Umbilical cord (tissue), 2 donors: Measurements from ENCODE around the gene RNF4. TPM values are rescaled to one million over a fixed set of nuclear protein-coding genes. Genes with fewer than 3 reads are reported as not detected.
"Not testable (repeated sequence)": the region's sequence is repeated elsewhere in the genome, so short reads cannot be mapped to it uniquely, and the experiment has no call there.

Experiments used
- DNase-seq: peaks from one replicate; pipeline ENCODE4 v3.0.0-alpha.2; 2015; ENCODE audit warnings: low spot score
- total RNA-seq: library from RNA; depleted of rRNA; stranded (reverse); fragments of >200 nt; gene quantifications from one replicate; pipeline ENCODE4 v1.2.3, GENCODE V29; 2014; ENCODE audit warnings: low replicate concordance; ENCODE audit not compliant: insufficient read depth

The RNF4 gene
- total RNA-seq, 1 donor from 2014 or later = 40.7 TPM

GRCh38 chr4:2526559-2526958, 57.7 kb downstream of the RNF4 start:
- DNase-seq = no peak

DNA sequence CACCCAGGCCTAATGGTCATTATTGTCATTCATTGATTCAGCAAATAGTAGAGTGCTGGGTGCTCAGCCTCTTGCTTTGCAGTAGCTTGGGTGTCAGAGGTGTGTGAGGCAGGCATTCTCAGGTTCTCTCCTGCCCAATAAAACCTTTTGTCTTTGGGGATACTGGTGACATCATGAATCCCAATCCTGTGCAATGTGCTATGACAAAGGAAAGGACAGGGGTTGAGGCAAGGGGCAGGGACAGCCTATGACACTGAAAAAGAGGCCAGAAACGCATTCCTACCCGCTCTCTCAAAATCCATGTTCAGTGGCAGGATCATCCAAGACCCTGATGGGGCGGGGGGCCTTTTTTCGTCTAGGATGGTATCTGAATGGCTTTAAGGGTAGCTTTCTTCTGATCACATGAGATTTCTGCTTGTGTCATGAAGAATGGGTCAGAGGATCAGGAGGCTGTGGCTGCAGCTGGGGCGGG, 66.0 kb downstream of the RNF4 start:
- DNase-seq = no peak

- DNase-seq = peak; percentile 57
These were observed 66.7 kb downstream of the RNF4 start for GRCh38 chr4:2535376-2536192.

- DNase-seq = peak; percentile 100
These were observed 67.5 kb downstream of the RNF4 start, which contains the start of gene FAM193A for GRCh38 chr4:2536193-2537010. Gene FAM193A, plus strand, starts transcription at chr4:2536647. Its CDS starts 269 bp downstream, at chr4:2536916.

DNA sequence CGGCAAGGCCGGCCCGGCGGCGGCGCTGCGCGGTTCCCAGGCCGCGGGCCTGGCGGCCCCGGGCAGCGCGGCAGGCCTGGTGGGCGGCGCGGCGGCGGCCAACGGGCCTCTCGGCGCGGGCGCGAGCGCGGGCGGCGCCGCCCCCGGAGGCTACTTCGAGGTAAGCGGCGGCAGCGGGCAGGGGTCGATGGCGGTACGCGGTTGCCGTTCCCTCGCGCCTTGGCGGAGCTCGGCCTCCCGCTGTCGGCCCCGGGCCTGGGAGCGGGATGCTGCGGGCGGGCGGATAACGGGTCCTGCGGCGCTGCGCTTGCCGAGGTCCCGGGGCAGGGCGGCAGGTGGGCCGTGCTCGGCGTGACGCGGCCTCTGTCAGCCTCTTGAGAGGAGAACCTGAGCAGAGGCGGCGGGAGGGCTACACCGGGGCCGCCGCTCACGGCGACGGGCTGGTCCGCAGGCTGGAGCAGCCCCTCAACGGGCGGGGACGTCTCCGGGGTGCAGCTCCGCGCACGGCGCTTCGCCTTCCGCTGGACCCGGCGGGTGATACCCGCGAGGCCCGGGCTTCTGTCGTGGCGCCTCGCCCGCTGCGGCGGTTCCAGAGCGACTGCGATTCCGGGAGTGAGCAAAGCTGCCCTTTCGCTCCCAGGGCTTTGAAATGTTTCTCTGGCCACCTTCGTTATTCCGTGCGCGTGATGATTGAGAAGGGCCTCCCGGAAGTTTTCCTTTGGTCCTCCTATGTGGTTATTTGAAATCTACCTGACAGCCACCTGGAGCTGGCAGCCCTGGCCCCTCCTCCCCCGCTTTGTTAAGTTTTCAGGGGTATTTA, 68.3 kb downstream of the RNF4 start:
- DNase-seq = peak; percentile 34

GRCh38 chr4:2543580-2544191, 74.8 kb downstream of the RNF4 start:
- DNase-seq = not testable (repeated sequence)

- no peak for DNase-seq
These were observed 76.6 kb downstream of the RNF4 start for GRCh38 chr4:2545321-2546013.

GRCh38 chr4:2546286-2546823, 77.4 kb downstream of the RNF4 start:
- no peak for DNase-seq

- DNase-seq = not testable (repeated sequence)
These were observed 78.2 kb downstream of the RNF4 start for GRCh38 chr4:2546961-2547691.

- DNase-seq = no peak
These were observed 82.2 kb downstream of the RNF4 start for GRCh38 chr4:2551118-2551517.

- no peak for DNase-seq
These were observed 83.9 kb downstream of the RNF4 start for GRCh38 chr4:2552806-2553205.

GRCh38 chr4:2558301-2558700, 89.4 kb downstream of the RNF4 start:
- no peak for DNase-seq

DNA sequence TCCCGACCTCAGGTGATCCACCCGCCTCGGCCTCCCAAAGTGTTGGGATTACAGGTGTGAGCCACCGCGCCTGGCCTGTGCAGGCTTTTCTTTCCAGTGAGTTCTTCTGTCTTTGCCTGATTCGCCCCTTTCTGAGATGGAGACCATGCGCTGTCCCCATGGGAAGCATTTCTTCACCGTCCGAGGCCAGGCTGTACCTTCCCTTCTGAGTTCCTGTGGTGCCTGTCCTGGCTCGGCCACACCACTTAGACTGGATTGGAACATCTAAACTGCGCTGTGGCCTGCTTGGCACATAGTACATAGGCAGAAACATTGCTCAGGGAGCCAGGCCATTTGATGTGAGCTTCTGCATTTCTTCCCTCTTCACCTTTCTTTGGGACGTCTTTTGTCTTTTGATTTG, 91.3 kb downstream of the RNF4 start:
- no peak for DNase-seq

Other genes with a start within 250 kb of the RNF4 start
- gene HAUS3, start 227.0 kb upstream of the RNF4 start, total RNA-seq = 17.1 TPM
- gene POLN, start 227.0 kb upstream of the RNF4 start, total RNA-seq = 8.4 TPM
- 30.1 TPM for gene MXD4, start 207.0 kb upstream of the RNF4 start, total RNA-seq
- gene ZFYVE28, start 50.5 kb upstream of the RNF4 start, total RNA-seq = 6.3 TPM
- not detected for gene CFAP99, start 50.2 kb upstream of the RNF4 start, total RNA-seq
- 23.4 TPM for gene FAM193A, start 67.5 kb downstream of the RNF4 start, total RNA-seq